ENCODE measurements around the gene ARHGAP20.
"Not testable (repeated sequence)": the region's sequence is repeated elsewhere in the genome, so short reads cannot be mapped to it uniquely, and the experiment has no call there.

ARHGAP20 gene

GRCh38 chr11:110675548-110675947 lies 36.7 kb downstream of the ARHGAP20 start:
- H3K36me3 ChIP-seq (ENCODE audit: control insufficient read depth, insufficient read depth, low read length), result no peaks in the 10 kb centered on the region
- H3K4me1 ChIP-seq (ENCODE audit: control insufficient read depth, insufficient read depth, low read length, poor library complexity, severe bottlenecking), result no peaks in the 10 kb centered on the region
- H3K27me3 ChIP-seq (replicated peaks; ENCODE audit: control insufficient read depth, insufficient read depth, low read length, poor library complexity, severe bottlenecking), result no peaks in the 10 kb centered on the region
- H3K4me3 ChIP-seq (ENCODE audit: insufficient read depth, low read depth, low read length, poor library complexity, severe bottlenecking), result no peak overlapping the region
- no peaks in the 10 kb centered on the region for H3K9me3 ChIP-seq (ENCODE audit: control insufficient read depth, low read length)
- H3K27ac ChIP-seq (ENCODE audit: insufficient read depth, low read length, poor library complexity, severe bottlenecking), result no peak overlapping the region
- DNase-seq, result no peak

GRCh38 chr11:110665689-110666465 lies 46.4 kb downstream of the ARHGAP20 start:
- Histone ChIP-seq H3K27me3 (replicated peaks; ENCODE audit: control insufficient read depth, insufficient read depth, low read length, poor library complexity, severe bottlenecking) (no peaks in the 10 kb centered on the region), H3K27ac (ENCODE audit: insufficient read depth, low read length, poor library complexity, severe bottlenecking) (no peak overlapping the region), H3K36me3 (ENCODE audit: control insufficient read depth, insufficient read depth, low read length) (no peaks in the 10 kb centered on the region), H3K4me3 (ENCODE audit: insufficient read depth, low read depth, low read length, poor library complexity, severe bottlenecking) (no peak overlapping the region), H3K9me3 (ENCODE audit: control insufficient read depth, low read length) (no peaks in the 10 kb centered on the region), H3K4me1 (ENCODE audit: control insufficient read depth, insufficient read depth, low read length, poor library complexity, severe bottlenecking) (no peaks in the 10 kb centered on the region)
- no peak for DNase-seq

GRCh38 chr11:110655967-110656366 lies 56.3 kb downstream of the ARHGAP20 start:
- no peak overlapping the region for H3K27ac ChIP-seq (ENCODE audit: insufficient read depth, low read length, poor library complexity, severe bottlenecking)
- no peak for DNase-seq
- H3K9me3 ChIP-seq (ENCODE audit: control insufficient read depth, low read length), result no peaks in the 10 kb centered on the region
- H3K36me3 ChIP-seq (ENCODE audit: control insufficient read depth, insufficient read depth, low read length), result no peaks in the 10 kb centered on the region
- no peak overlapping the region for H3K4me3 ChIP-seq (ENCODE audit: insufficient read depth, low read depth, low read length, poor library complexity, severe bottlenecking)
- H3K4me1 ChIP-seq (ENCODE audit: control insufficient read depth, insufficient read depth, low read length, poor library complexity, severe bottlenecking), result no peaks in the 10 kb centered on the region
- no peaks in the 10 kb centered on the region for H3K27me3 ChIP-seq (replicated peaks; ENCODE audit: control insufficient read depth, insufficient read depth, low read length, poor library complexity, severe bottlenecking)

- H3K9me3 ChIP-seq (ENCODE audit: control insufficient read depth, low read length), result no peaks in the 10 kb centered on the region
- H3K27me3 ChIP-seq (replicated peaks; ENCODE audit: control insufficient read depth, insufficient read depth, low read length, poor library complexity, severe bottlenecking), result no peaks in the 10 kb centered on the region
- no peak overlapping the region for H3K27ac ChIP-seq (ENCODE audit: insufficient read depth, low read length, poor library complexity, severe bottlenecking)
- no peaks in the 10 kb centered on the region for H3K36me3 ChIP-seq (ENCODE audit: control insufficient read depth, insufficient read depth, low read length)
- DNase-seq, result no peak
- H3K4me1 ChIP-seq (ENCODE audit: control insufficient read depth, insufficient read depth, low read length, poor library complexity, severe bottlenecking), result no peaks in the 10 kb centered on the region
- no peak overlapping the region for H3K4me3 ChIP-seq (ENCODE audit: insufficient read depth, low read depth, low read length, poor library complexity, severe bottlenecking)
These were observed 57.8 kb downstream of the ARHGAP20 start for GRCh38 chr11:110654456-110654855.

- H3K4me3 ChIP-seq (ENCODE audit: insufficient read depth, low read depth, low read length, poor library complexity, severe bottlenecking), result no peak overlapping the region
- no peak overlapping the region for H3K27ac ChIP-seq (ENCODE audit: insufficient read depth, low read length, poor library complexity, severe bottlenecking)
- no peaks in the 10 kb centered on the region for H3K9me3 ChIP-seq (ENCODE audit: control insufficient read depth, low read length)
- H3K4me1 ChIP-seq (ENCODE audit: control insufficient read depth, insufficient read depth, low read length, poor library complexity, severe bottlenecking), result no peaks in the 10 kb centered on the region
- DNase-seq, result no peak
- H3K36me3 ChIP-seq (ENCODE audit: control insufficient read depth, insufficient read depth, low read length), result no peaks in the 10 kb centered on the region
- no peaks in the 10 kb centered on the region for H3K27me3 ChIP-seq (replicated peaks; ENCODE audit: control insufficient read depth, insufficient read depth, low read length, poor library complexity, severe bottlenecking)
These were observed 67.0 kb downstream of the ARHGAP20 start for GRCh38 chr11:110645253-110645652.

GRCh38 chr11:110634370-110634769 lies 77.9 kb downstream of the ARHGAP20 start:
- Histone ChIP-seq H3K27me3 (replicated peaks; ENCODE audit: control insufficient read depth, insufficient read depth, low read length, poor library complexity, severe bottlenecking) (no peaks in the 10 kb centered on the region), H3K27ac (ENCODE audit: insufficient read depth, low read length, poor library complexity, severe bottlenecking) (no peak overlapping the region), H3K36me3 (ENCODE audit: control insufficient read depth, insufficient read depth, low read length) (no peaks in the 10 kb centered on the region), H3K4me3 (ENCODE audit: insufficient read depth, low read depth, low read length, poor library complexity, severe bottlenecking) (no peak overlapping the region), H3K4me1 (ENCODE audit: control insufficient read depth, insufficient read depth, low read length, poor library complexity, severe bottlenecking) (no peaks in the 10 kb centered on the region), H3K9me3 (ENCODE audit: control insufficient read depth, low read length) (no peaks in the 10 kb centered on the region)
- no peak for DNase-seq

- no peak for DNase-seq
- no peaks in the 10 kb centered on the region for H3K4me1 ChIP-seq (ENCODE audit: control insufficient read depth, insufficient read depth, low read length, poor library complexity, severe bottlenecking)
- H3K27ac ChIP-seq (ENCODE audit: insufficient read depth, low read length, poor library complexity, severe bottlenecking), result no peak overlapping the region
- H3K9me3 ChIP-seq (ENCODE audit: control insufficient read depth, low read length), result no peaks in the 10 kb centered on the region
- no peaks in the 10 kb centered on the region for H3K36me3 ChIP-seq (ENCODE audit: control insufficient read depth, insufficient read depth, low read length)
- H3K27me3 ChIP-seq (replicated peaks; ENCODE audit: control insufficient read depth, insufficient read depth, low read length, poor library complexity, severe bottlenecking), result no peaks in the 10 kb centered on the region
- no peak overlapping the region for H3K4me3 ChIP-seq (ENCODE audit: insufficient read depth, low read depth, low read length, poor library complexity, severe bottlenecking)
These were observed 80.7 kb downstream of the ARHGAP20 start for GRCh38 chr11:110631551-110631950.

- H3K9me3 ChIP-seq (ENCODE audit: control insufficient read depth, low read length), result no peaks in the 10 kb centered on the region
- no peaks in the 10 kb centered on the region for H3K27me3 ChIP-seq (replicated peaks; ENCODE audit: control insufficient read depth, insufficient read depth, low read length, poor library complexity, severe bottlenecking)
- H3K36me3 ChIP-seq (ENCODE audit: control insufficient read depth, insufficient read depth, low read length), result no peaks in the 10 kb centered on the region
These were observed 82.6 kb downstream of the ARHGAP20 start for GRCh38 chr11:110629594-110629993.

GRCh38 chr11:110621826-110622225 lies 90.4 kb downstream of the ARHGAP20 start:
- no peak for DNase-seq
- no peaks in the 10 kb centered on the region for H3K27me3 ChIP-seq (replicated peaks; ENCODE audit: control insufficient read depth, insufficient read depth, low read length, poor library complexity, severe bottlenecking)
- H3K27ac ChIP-seq (ENCODE audit: insufficient read depth, low read length, poor library complexity, severe bottlenecking), result no peak overlapping the region
- H3K36me3 ChIP-seq (ENCODE audit: control insufficient read depth, insufficient read depth, low read length), result no peaks in the 10 kb centered on the region
- H3K9me3 ChIP-seq (ENCODE audit: control insufficient read depth, low read length), result no peaks in the 10 kb centered on the region
- no peak overlapping the region for H3K4me3 ChIP-seq (ENCODE audit: insufficient read depth, low read depth, low read length, poor library complexity, severe bottlenecking)
- no peaks in the 10 kb centered on the region for H3K4me1 ChIP-seq (ENCODE audit: control insufficient read depth, insufficient read depth, low read length, poor library complexity, severe bottlenecking)

More at GRCh38 chr11:110629594-110629993, 82.6 kb downstream of the ARHGAP20 start:
- Histone ChIP-seq H3K4me3 (ENCODE audit: insufficient read depth, low read depth, low read length, poor library complexity, severe bottlenecking) (no peak overlapping the region), H3K27ac (ENCODE audit: insufficient read depth, low read length, poor library complexity, severe bottlenecking) (no peak overlapping the region), H3K4me1 (ENCODE audit: control insufficient read depth, insufficient read depth, low read length, poor library complexity, severe bottlenecking) (no peaks in the 10 kb centered on the region)
- DNase-seq, result no peak

- not testable (repeated sequence) for DNase-seq; H3K4me3 ChIP-seq (ENCODE audit: insufficient read depth, low read depth, low read length, poor library complexity, severe bottlenecking); H3K27me3 ChIP-seq (replicated peaks; ENCODE audit: control insufficient read depth, insufficient read depth, low read length, poor library complexity, severe bottlenecking); H3K9me3 ChIP-seq (ENCODE audit: control insufficient read depth, low read length); H3K27ac ChIP-seq (ENCODE audit: insufficient read depth, low read length, poor library complexity, severe bottlenecking); H3K36me3 ChIP-seq (ENCODE audit: control insufficient read depth, insufficient read depth, low read length); H3K4me1 ChIP-seq (ENCODE audit: control insufficient read depth, insufficient read depth, low read length, poor library complexity, severe bottlenecking)
These were observed 92.9 kb downstream of the ARHGAP20 start for GRCh38 chr11:110619366-110619765.
